Breast epithelium (tissue), 3 donors: ENCODE measurements around the gene ADAMTS18.

Source experiments
- POLR2A ChIP-seq: fragments of 450-650 bp; IDR thresholded peaks from one replicate; pipeline ENCODE4 v1.6.1; 2016; ENCODE audit warnings: antibody characterized with exemption, mild to moderate bottlenecking, moderate library complexity
- POLR2AphosphoS5 ChIP-seq, 3 donors: sonication (generic); formaldehyde crosslinking; IDR thresholded peaks; one replicate each; pipeline ENCODE4 v1.6.1; 2017; ENCODE audit warnings: antibody characterized with exemption in 3 of 3
- TF ChIP-seq, protein P1 (sequence below), 3 donors: fragments of 450-650 bp; IDR thresholded peaks; one replicate each; pipeline ENCODE4 v1.5.1; 2016 to 2017; ENCODE audit warnings: antibody characterized with exemption in 3 of 3, mild to moderate bottlenecking in 3 of 3, moderate library complexity in 3 of 3

DNA sequence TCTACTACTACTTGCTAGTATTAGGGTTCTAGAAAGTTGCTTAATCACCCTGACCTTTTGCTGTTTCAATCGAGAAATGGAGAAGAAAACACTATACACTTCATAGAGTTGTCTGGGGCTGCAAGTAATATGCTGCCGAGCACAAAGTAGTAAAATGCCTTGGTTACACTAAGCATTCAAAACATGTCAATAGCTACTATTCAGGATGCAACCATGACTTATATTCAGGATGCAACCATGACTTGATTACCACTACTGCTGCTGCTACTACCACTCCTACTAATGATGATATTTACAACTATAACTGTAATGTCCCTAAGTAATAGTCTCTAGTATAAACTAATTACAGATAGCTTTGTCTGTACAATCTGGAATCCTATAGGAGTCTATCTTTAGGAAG lies 35.3 kb downstream of the ADAMTS18 start:
- TF ChIP-seq, protein P1, sequence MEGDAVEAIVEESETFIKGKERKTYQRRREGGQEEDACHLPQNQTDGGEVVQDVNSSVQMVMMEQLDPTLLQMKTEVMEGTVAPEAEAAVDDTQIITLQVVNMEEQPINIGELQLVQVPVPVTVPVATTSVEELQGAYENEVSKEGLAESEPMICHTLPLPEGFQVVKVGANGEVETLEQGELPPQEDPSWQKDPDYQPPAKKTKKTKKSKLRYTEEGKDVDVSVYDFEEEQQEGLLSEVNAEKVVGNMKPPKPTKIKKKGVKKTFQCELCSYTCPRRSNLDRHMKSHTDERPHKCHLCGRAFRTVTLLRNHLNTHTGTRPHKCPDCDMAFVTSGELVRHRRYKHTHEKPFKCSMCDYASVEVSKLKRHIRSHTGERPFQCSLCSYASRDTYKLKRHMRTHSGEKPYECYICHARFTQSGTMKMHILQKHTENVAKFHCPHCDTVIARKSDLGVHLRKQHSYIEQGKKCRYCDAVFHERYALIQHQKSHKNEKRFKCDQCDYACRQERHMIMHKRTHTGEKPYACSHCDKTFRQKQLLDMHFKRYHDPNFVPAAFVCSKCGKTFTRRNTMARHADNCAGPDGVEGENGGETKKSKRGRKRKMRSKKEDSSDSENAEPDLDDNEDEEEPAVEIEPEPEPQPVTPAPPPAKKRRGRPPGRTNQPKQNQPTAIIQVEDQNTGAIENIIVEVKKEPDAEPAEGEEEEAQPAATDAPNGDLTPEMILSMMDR (IDR thresholded peaks at IDR 0.05): no peak
- TF ChIP-seq POLR2A (no peak), POLR2AphosphoS5 (IDR thresholded peaks at IDR 0.05) (no peak)
